NCI-H345 treated with DMSO at 0.1 percent for 48 hours (cell line): ENCODE data around the gene ACTR5.
"Not testable (repeated sequence)": the region's sequence is repeated elsewhere in the genome, so short reads cannot be mapped to it uniquely, and the experiment has no call there.

ENCODE experiments used
- DNase-seq: peaks from one replicate; lab custom pipeline; 2025; ENCODE audit not compliant: unreplicated experiment; lab: John Stamatoyannopoulos, UW

The ACTR5 gene

DNA sequence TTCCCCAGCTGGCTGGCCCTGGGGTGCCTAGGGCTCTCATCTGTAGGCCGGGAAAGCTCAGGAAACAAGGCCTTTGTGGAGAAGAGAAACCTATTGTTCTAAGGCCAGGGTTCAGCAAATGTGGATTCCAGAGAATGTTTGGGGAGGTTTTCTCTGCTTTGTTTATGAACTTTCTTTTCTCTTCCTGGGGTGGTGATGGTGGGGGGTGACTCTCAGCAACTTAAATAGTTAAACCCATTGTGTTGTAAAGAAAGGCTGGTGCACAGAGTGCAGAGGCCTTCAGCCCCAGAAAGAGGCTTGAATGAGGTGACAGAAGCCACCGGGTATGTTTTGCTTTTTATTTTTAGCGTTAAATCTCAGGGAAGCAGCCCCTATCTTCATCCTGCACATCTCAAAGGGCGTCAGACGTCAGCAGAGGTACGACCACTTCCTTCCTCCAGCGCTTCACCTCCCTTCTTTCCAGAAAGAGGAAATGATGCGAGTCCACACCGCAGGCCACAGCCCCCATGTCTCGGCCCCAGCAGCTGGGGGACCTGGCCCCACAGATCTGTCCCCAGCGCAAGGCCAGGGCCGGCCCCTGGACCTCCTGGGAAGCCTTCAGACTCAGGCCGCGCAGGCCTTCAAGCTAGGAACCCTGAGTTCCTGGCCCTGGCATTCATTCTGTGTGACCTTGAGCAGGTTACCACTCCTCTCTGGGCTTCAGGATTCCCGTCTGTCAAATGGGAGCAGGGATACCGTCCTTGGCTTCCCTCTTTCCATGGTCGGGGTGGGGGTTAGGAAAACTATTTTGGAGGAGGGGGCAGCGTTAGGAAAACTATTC, 56.6 kb downstream of the ACTR5 start:
- no peak for DNase-seq

DNA sequence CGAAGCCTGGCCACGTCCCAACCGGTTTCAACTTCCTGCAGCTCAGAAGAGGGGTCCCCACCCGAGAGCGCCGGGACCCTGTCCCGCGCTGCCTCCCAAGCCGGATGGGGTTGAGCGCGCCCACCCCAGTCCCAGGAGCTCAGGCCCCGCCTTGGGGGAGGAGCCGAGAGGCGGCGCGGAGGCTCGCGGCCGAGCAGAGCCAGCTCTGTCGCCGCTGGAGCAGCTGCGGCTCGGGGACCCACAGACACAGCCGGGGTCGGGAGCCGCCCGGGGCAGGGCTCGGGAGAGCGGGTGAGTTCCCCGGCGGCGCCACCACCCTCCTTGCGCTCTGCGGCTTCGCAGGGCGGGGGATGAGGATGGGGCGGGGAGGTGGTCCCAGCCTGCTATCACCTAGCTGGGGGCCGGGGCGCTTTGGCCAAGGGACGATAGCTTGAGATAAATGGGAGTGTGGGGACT, 57.3 kb downstream of the ACTR5 start, which contains the start of gene PPP1R16B:
TSS of gene PPP1R16B (plus strand) at position 196 of the 456 bp plus-strand sequence. CDS start 30,229 bp downstream, outside the sequence.
- peak; percentile 61 for DNase-seq

- no peak for DNase-seq
Observed at GRCh38 chr20:38805958-38806854, 57.9 kb downstream of the ACTR5 start.

- DNase-seq: peak; percentile 83
Observed at GRCh38 chr20:38806855-38807655, 58.8 kb downstream of the ACTR5 start.

- no peak for DNase-seq
Observed at GRCh38 chr20:38809942-38810341, 61.7 kb downstream of the ACTR5 start.

DNA sequence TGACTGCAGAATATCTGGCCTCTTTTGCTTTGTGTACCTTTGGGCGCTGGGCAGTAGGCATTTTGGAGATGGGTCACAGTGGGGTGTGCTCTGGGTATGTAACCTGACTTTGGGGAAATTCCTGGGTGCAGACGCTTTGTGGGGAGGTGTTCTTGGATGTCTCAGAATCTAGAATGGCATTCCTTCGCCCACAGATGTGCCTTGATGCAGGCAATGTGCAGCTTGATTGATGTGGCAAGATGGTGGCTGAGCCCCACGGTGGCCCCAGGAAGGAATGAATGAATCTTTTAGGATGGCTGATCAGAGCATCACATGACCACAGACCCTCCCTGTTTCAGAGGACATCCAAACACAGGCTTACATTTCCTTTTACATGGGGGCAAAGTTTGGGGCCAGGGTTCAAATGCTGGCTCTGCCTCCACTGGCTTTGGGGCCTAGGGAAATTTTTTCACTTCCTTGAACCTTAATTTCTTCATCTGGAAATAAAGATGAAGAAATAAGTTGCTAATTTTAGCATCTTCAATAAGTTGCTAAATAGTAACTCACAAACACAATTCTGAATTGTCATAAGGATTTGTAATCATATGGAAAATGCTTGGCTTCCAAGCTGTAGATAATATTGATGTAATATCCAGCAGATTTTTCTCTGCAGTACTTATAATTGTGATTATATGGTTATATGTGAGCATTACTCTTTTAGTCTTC, 62.8 kb downstream of the ACTR5 start:
- no peak for DNase-seq

- no peak for DNase-seq
Observed at GRCh38 chr20:38811769-38812168, 63.5 kb downstream of the ACTR5 start.

DNA sequence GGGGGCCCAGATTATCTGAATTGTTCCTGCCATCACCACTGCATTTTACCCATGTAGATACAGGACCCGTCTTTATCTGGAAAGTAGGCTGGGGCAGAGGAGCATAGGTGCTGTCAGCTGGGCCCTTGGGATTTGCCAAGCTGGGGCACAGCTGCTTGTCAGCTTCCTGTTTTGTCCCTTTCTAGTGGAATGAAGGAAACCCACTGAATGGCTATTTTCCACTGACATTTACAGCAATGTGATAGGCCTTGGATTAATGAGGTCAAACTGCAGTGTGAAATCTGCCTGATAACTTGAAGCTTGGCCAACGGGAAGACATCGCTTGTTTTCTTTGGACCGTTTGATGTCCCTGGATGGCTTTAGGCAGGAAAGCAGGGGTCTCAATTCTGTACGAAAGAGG, 63.9 kb downstream of the ACTR5 start:
- no peak for DNase-seq

DNA sequence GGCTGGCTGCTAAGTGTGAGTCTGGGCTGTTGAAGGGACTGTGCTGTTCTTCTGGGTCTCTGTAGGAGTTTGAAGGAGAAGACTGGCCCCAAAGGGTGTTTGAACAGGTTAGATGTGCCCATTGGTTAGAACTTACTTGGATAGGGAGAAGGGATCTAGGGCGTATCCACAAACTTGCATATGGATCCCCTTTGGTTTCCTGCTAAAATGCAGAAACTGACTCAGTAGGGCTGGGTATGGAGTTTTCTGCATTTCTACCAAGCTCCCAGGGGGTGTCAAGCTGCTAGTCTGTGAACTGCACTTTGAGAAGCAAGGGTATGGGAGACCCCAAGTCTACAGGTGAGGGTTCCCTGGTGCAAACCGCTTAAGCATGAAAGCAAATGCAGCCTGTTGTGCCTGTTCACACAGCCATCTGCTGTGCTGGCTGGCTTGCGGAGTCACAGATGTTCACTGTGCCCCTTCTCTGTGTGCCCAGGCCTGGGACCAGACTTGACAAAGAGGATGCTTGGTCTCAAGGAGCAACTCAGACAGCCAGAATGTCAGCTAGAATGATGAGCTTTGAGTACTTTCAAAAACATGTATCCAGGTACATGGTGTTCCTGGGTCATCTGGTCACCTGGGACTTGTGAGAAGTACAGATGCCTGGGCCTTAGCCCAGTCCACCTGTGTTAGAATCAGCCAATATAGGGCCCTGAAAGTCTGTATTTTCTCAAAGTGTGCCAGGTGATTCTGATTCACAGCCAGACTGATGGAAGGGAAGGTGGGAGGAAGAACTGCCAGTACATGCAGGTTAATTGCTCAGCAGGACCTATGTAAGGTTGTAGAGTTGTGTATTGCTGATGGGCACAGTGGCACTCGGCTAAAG, 64.7 kb downstream of the ACTR5 start:
- DNase-seq: no peak

DNA sequence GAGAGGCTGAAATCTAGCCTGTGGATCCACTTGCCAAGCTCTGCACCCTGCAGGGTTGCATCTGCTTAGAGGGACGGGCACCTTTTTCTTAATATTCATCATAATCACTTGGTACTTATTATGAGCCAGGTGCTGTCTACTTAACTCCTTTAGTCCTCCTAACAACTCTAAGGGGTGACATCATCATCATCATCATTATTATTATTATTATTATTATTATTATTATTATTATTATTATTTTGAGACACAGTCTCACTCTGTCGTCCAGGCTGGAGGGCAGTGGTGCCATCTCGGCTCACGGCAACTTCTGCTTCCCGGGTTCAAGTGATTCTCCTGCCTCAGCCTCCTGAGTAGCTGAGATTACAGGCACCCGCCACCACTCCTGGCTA, 65.3 kb downstream of the ACTR5 start:
- not testable (repeated sequence) for DNase-seq

GRCh38 chr20:38815446-38815845, 67.2 kb downstream of the ACTR5 start:
- DNase-seq: no peak

GRCh38 chr20:38818113-38819065, 70.1 kb downstream of the ACTR5 start:
- no peak for DNase-seq
